NCI-H2171 (cell line): ENCODE measurements around the gene MYO9B.

Experiments used
- DNase-seq: peaks from one replicate; lab custom pipeline; 2025; lab: John Stamatoyannopoulos, UW

MYO9B gene

GRCh38 chr19:17063428-17063827 lies 12.1 kb upstream of the MYO9B start:
- DNase-seq, result no peak

GRCh38 chr19:17069193-17069592 lies 6.4 kb upstream of the MYO9B start:
- DNase-seq, result no peak

- no peak for DNase-seq
Observed at GRCh38 chr19:17070421-17070820, 5.2 kb upstream of the MYO9B start.

GRCh38 chr19:17070912-17071311 lies 4.7 kb upstream of the MYO9B start:
- DNase-seq, result no peak

- peak; percentile 10 for DNase-seq
Observed at GRCh38 chr19:17073869-17074633, 1.5 kb upstream of the MYO9B start.

- no peak for DNase-seq
Observed at GRCh38 chr19:17074634-17075034, 943 bp upstream of the MYO9B start.

- DNase-seq, result peak; percentile 6
Observed at GRCh38 chr19:17075864-17076542, 426 bp downstream of the MYO9B start.

GRCh38 chr19:17076543-17076991 lies 990 bp downstream of the MYO9B start:
- no peak for DNase-seq

GRCh38 chr19:17077447-17078028 lies 2.0 kb downstream of the MYO9B start:
- DNase-seq, result no peak

- DNase-seq, result no peak
Observed at GRCh38 chr19:17078036-17078919, 2.7 kb downstream of the MYO9B start.

GRCh38 chr19:17078920-17079709 lies 3.5 kb downstream of the MYO9B start:
- no peak for DNase-seq

- no peak for DNase-seq
Observed at GRCh38 chr19:17079710-17080439, 4.3 kb downstream of the MYO9B start.

GRCh38 chr19:17080440-17080801 lies 4.8 kb downstream of the MYO9B start:
- no peak for DNase-seq

GRCh38 chr19:17081672-17082630 lies 6.4 kb downstream of the MYO9B start:
- DNase-seq, result no peak

- no peak for DNase-seq
Observed at GRCh38 chr19:17086120-17086519, 10.5 kb downstream of the MYO9B start.

- no peak for DNase-seq
Observed at GRCh38 chr19:17086834-17087233, 11.3 kb downstream of the MYO9B start.

- no peak for DNase-seq
Observed at GRCh38 chr19:17088552-17088951, 13.0 kb downstream of the MYO9B start.

- DNase-seq, result no peak
Observed at GRCh38 chr19:17090583-17090982, 15.0 kb downstream of the MYO9B start.

GRCh38 chr19:17091758-17092333 lies 16.3 kb downstream of the MYO9B start:
- no peak for DNase-seq
